GM12878 (cell line): ENCODE measurements around the gene ZNF202. TPM values are rescaled to one million over a fixed set of nuclear protein-coding genes. Genes with fewer than 3 reads are reported as not detected.

Experiments
- ATAC-seq: fragments of 200-7000 bp; cut with Tn5 transposase; 3 replicates; pipeline ENCODE4 v1.9.1; 2020; ENCODE audit warnings: mild to moderate bottlenecking, moderate library complexity
- BruUV-seq: library from RNA; stranded (reverse); fragments of 400-500 nt; replicated peaks from 2 replicates; lab custom pipeline; 2021; lab: Mats Ljungman, UMichigan
- CTCF ChIA-PET: fragments of 300-600 bp; sonication (Branson Sonifier 250); formaldehyde crosslinking; extraction: SDS; loops from one replicate; lab custom pipeline; 2021; ENCODE audit warnings: inconsistent platforms; lab: Yijun Ruan, JAX
- POLR2A ChIA-PET: fragments of 350-600 bp; formaldehyde crosslinking; extraction: SDS; loops from one replicate; lab custom pipeline; 2021; ENCODE audit warnings: inconsistent platforms; lab: Charles Lee
- RAD21 ChIA-PET: fragments of 300-600 bp; sonication (Branson Sonifier 250); formaldehyde crosslinking; loops from one replicate; lab custom pipeline; 2023; ENCODE audit warnings: antibody characterized with exemption; ENCODE audit not compliant: unreplicated experiment; lab: Charles Lee
- SMC1A ChIA-PET: fragments of 300-600 bp; sonication (Branson Sonifier 250); formaldehyde crosslinking; loops from one replicate; lab custom pipeline; 2023; ENCODE audit not compliant: unreplicated experiment, uncharacterized antibody; lab: Charles Lee
- DNase-seq: peaks from one replicate; pipeline ENCODE4 v3.0.0-alpha.2; 2011; ENCODE audit warnings: low read depth, low spot score
- FAIRE-seq: peaks from 3 replicates; lab custom pipeline; 2011; peaks lifted over from hg19 to GRCh38; lab: Jason Lieb, UNC
- H2AFZ ChIP-seq: 2 replicates; pipeline ENCODE4 v1.6.0; 2011; ENCODE audit warnings: low read depth, low read length, control low read depth; ENCODE audit not compliant: control insufficient read depth
- H3K27ac ChIP-seq: 2 replicates; pipeline ENCODE4 v1.5.1; 2011; ENCODE audit warnings: control low read depth; ENCODE audit not compliant: control insufficient read depth, insufficient read depth
- H3K27me3 ChIP-seq, 2 experiments: replicated peaks in 1 of 2; 2 replicates each; pipeline versions ENCODE4 v1.6.0 to v1.6.1; 2011; ENCODE audit warnings: low read length in 1 of 2; ENCODE audit not compliant: control insufficient read depth in 2 of 2, insufficient read depth in 2 of 2
- H3K36me3 ChIP-seq, 2 experiments: 2 replicates each; pipeline ENCODE4 v1.5.1; 2011; ENCODE audit warnings: low read length in 1 of 2; ENCODE audit not compliant: control insufficient read depth in 2 of 2, insufficient read depth in 2 of 2
- H3K4me1 ChIP-seq: 2 replicates; pipeline ENCODE4 v1.6.1; 2011; ENCODE audit warnings: mild to moderate bottlenecking, low read length, moderate library complexity, mixed read lengths; ENCODE audit not compliant: control insufficient read depth, insufficient read depth
- H3K4me2 ChIP-seq: 2 replicates; pipeline ENCODE4 v1.6.0; 2011; ENCODE audit warnings: control low read depth; ENCODE audit not compliant: control insufficient read depth, insufficient read depth
- H3K4me3 ChIP-seq: fragments of 200-600 bp; sonication (generic); 2 replicates; pipeline ENCODE4 v1.5.1; 2016
- H3K79me2 ChIP-seq: 2 replicates; pipeline ENCODE4 v1.6.0; 2011; ENCODE audit warnings: low read length; ENCODE audit not compliant: control insufficient read depth, insufficient read depth
- H3K9ac ChIP-seq: 2 replicates; pipeline ENCODE4 v1.8.0; 2011; ENCODE audit warnings: low read length, control low read depth, mixed read lengths; ENCODE audit not compliant: control insufficient read depth, insufficient read depth
- H3K9me3 ChIP-seq: replicated peaks from 3 replicates; pipeline ENCODE4 v1.5.1; 2011; ENCODE audit warnings: mild to moderate bottlenecking, low read length; ENCODE audit not compliant: control insufficient read depth, insufficient read depth
- H4K20me1 ChIP-seq: 2 replicates; pipeline ENCODE4 v1.6.0; 2011; ENCODE audit not compliant: control insufficient read depth, insufficient read depth
- BCL11A ChIP-seq: IDR thresholded peaks from 2 replicates; pipeline ENCODE4 v1.6.1; 2011; ENCODE audit warnings: low read depth, low read length
- BHLHE40 ChIP-seq, 2 experiments: fragments of 450-650 bp in 1 of 2; IDR thresholded peaks; 2 replicates each; pipeline ENCODE4 v1.6.1; 2011 to 2017; ENCODE audit warnings: low read depth in 2 of 2, borderline replicate concordance in 1 of 2, improper control_type of control experiment in 1 of 2, low read length in 1 of 2, mild to moderate bottlenecking in 1 of 2
- CTCF ChIP-seq, 3 experiments: IDR thresholded peaks in 2 of 3; conservative IDR thresholded peaks in 1 of 3; 2 replicates each; pipeline ENCODE4 v1.5.1; 2011; ENCODE audit warnings: low read depth in 3 of 3, low read length in 3 of 3, mild to moderate bottlenecking in 3 of 3, control low read depth in 2 of 3, moderate library complexity in 2 of 3, inconsistent platforms in 1 of 3, mixed read lengths in 1 of 3; ENCODE audit not compliant: control insufficient read depth in 2 of 3, insufficient read depth in 1 of 3; ENCODE audit errors: extremely low read depth in 1 of 3
- FOXK2 ChIP-seq: fragments of 450-650 bp; IDR thresholded peaks from 2 replicates; pipeline ENCODE4 v1.6.1; 2017; ENCODE audit warnings: mild to moderate bottlenecking, moderate library complexity
- NFXL1 ChIP-seq: fragments of 450-650 bp; IDR thresholded peaks from 2 replicates; pipeline ENCODE4 v1.6.1; 2017; ENCODE audit warnings: antibody characterized with exemption, mild to moderate bottlenecking, borderline replicate concordance
- NFYB ChIP-seq: IDR thresholded peaks from 2 replicates; pipeline ENCODE4 v1.6.1; 2011; ENCODE audit warnings: low read depth, mild to moderate bottlenecking, low read length, improper control_type of control experiment, moderate library complexity; ENCODE audit not compliant: insufficient read depth
- PAX5 ChIP-seq: IDR thresholded peaks from 2 replicates; pipeline ENCODE4 v1.6.1; 2011; ENCODE audit warnings: low read depth, low read length, borderline replicate concordance
- RUNX3 ChIP-seq: IDR thresholded peaks from 2 replicates; pipeline ENCODE4 v1.6.1; 2012; ENCODE audit warnings: low read length, inconsistent platforms
- SREBF1 ChIP-seq: IDR thresholded peaks from 2 replicates; pipeline ENCODE4 v1.6.1; 2012; ENCODE audit warnings: mild to moderate bottlenecking, low read length
- WGBS: methylation state at CpG from one replicate; pipeline ENCODE4 v1.1.6; 2016; ENCODE audit warnings: low lambda C conversion rate; ENCODE audit not compliant: insufficient replicate concordance, insufficient coverage; ENCODE audit errors: missing lambda C conversion rate; 5-methylcytosine and 5-hydroxymethylcytosine counted together
- in situ Hi-C: fragments of 300-500 bp; cut with MboI; formaldehyde crosslinking; loops from 9 replicates; pipeline ENCODE4 v1.14.3; 2018; ENCODE audit warnings: mixed read lengths
- intact Hi-C: fragments of 100-400 bp; cut with micrococcal nuclease; formaldehyde crosslinking; loops from one replicate; pipeline ENCODE4 v1.14.2; 2022; ENCODE audit not compliant: unreplicated experiment
- polyA plus RNA-seq, 11 experiments: library from polyadenylated mRNA; depleted of rRNA in 4 of 11; unstranded in 6 of 11; stranded (reverse) in 5 of 11; fragments of >200 nt; fragmentation: Nextera tagmentation in 4 of 11; fragmentation: Illumina TruSeq in 1 of 11; extraction: Ambion mirVana in 4 of 11; extraction: Trizol in 1 of 11; gene quantifications; 1 replicate in 1 of 11; 2 replicates in 10 of 11; pipeline versions ENCODE4 v1.2.1 to v1.2.3, GENCODE V29; 2011 to 2016; ENCODE audit warnings: inconsistent platforms in 2 of 11, missing spikeins in 2 of 11, low read depth in 1 of 11
- total RNA-seq, 4 experiments: library from RNA; depleted of rRNA in 3 of 4; stranded (reverse); fragments of >200 nt in 3 of 4; fragmentation: Illumina TruSeq in 1 of 4; extraction: Trizol in 1 of 4; gene quantifications; 2 replicates each; pipeline versions ENCODE4 v1.2.1 to v1.2.3, GENCODE V29; 2013 to 2021
- TF ChIP-seq, protein P1 (sequence below): fragments of 450-650 bp; formaldehyde crosslinking; IDR thresholded peaks from 2 replicates; pipeline ENCODE4 v1.5.0; 2022; ENCODE audit warnings: mild to moderate bottlenecking, missing genetic modification characterization
- TF ChIP-seq, protein P2 (sequence below): IDR thresholded peaks from 2 replicates; pipeline ENCODE4 v1.6.1; 2011; ENCODE audit warnings: low read depth, mild to moderate bottlenecking, low read length, moderate library complexity, borderline replicate concordance; ENCODE audit errors: extremely low read depth
- TF ChIP-seq, protein P3 (sequence below): IDR thresholded peaks from 2 replicates; pipeline ENCODE4 v1.6.1; 2011; ENCODE audit warnings: low read depth, low read length, improper control_type of control experiment, borderline replicate concordance

Gene ZNF202
- total and polyA plus RNA-seq, 10 of the 15 experiments (the other 5 are each of a cell fraction or from before 2014, with no cell fraction given), result 2.6 to 13.6 (median 12.2) TPM

- TF ChIP-seq, protein P1, sequence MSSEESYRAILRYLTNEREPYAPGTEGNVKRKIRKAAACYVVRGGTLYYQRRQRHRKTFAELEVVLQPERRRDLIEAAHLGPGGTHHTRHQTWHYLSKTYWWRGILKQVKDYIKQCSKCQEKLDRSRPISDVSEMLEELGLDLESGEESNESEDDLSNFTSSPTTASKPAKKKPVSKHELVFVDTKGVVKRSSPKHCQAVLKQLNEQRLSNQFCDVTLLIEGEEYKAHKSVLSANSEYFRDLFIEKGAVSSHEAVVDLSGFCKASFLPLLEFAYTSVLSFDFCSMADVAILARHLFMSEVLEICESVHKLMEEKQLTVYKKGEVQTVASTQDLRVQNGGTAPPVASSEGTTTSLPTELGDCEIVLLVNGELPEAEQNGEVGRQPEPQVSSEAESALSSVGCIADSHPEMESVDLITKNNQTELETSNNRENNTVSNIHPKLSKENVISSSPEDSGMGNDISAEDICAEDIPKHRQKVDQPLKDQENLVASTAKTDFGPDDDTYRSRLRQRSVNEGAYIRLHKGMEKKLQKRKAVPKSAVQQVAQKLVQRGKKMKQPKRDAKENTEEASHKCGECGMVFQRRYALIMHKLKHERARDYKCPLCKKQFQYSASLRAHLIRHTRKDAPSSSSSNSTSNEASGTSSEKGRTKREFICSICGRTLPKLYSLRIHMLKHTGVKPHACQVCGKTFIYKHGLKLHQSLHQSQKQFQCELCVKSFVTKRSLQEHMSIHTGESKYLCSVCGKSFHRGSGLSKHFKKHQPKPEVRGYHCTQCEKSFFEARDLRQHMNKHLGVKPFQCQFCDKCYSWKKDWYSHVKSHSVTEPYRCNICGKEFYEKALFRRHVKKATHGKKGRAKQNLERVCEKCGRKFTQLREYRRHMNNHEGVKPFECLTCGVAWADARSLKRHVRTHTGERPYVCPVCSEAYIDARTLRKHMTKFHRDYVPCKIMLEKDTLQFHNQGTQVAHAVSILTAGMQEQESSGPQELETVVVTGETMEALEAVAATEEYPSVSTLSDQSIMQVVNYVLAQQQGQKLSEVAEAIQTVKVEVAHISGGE, result no peak
- no peak for TF ChIP-seq NFXL1
- no peak for TF ChIP-seq PAX5
- TF ChIP-seq, protein P2, sequence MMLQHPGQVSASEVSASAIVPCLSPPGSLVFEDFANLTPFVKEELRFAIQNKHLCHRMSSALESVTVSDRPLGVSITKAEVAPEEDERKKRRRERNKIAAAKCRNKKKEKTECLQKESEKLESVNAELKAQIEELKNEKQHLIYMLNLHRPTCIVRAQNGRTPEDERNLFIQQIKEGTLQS, result no peak
- TF ChIP-seq SREBF1, result no peak
- TF ChIP-seq, all 136 proteins: peak for 0
Observed at GRCh38 chr11:123736769-123737168, 4.7 kb downstream of the ZNF202 start (continued).

- intact Hi-C loops, result no loop called here
- ChIA-PET POLR2A (no interaction called here), RAD21 (no interaction called here), CTCF (interaction anchor here (0.5 to 2.5 kb wide), 4 partner anchors 8 to 89 kb away, joined by 3 to 7 read pairs (median 4); no protein-coding TSS in a partner anchor), SMC1A (interaction anchor here (0.7 kb wide), 1 partner anchor 13 kb away, joined by 4 read pairs; no protein-coding TSS in a partner anchor)
- in situ Hi-C loops, result no loop called here
- Histone ChIP-seq H3K27ac (no peak overlapping the region), H3K4me3 (no peak overlapping the region), H3K4me2 (no peak overlapping the region), H3K9ac (no peak overlapping the region), H4K20me1 (no peaks in the 10 kb centered on the region), H3K9me3 (no peaks in the 10 kb centered on the region; the same call in 2 of the 3 replicates), H2AFZ (no peak overlapping the region), H3K79me2 (no peaks in the 10 kb centered on the region), H3K4me1 (no peaks in the 10 kb centered on the region), H3K36me3 (peaks cover 15 to 36% of the 10 kb centered on the region in 2 experiments), H3K27me3 (no peaks in the 10 kb centered on the region)
- FAIRE-seq (no peak), ATAC-seq (no peak), DNase-seq (no peak)
- TF ChIP-seq BHLHE40 (IDR thresholded peaks at IDR 0.05; ENCODE audit: borderline replicate concordance in 1 of 2, low read depth in 2 of 2, low read length in 1 of 2), result no peak
- no peak for TF ChIP-seq BCL11A
- no peak for TF ChIP-seq RUNX3
- TF ChIP-seq CTCF (IDR thresholded peaks at IDR 0.05 in 2 of 3, conservative IDR thresholded peaks at IDR 0.05 in 1 of 3; ENCODE audit: control insufficient read depth in 2 of 3, extremely low read depth in 1 of 3, insufficient read depth in 1 of 3, low read depth in 3 of 3, low read length in 3 of 3), result no peak
- TF ChIP-seq, protein P3, sequence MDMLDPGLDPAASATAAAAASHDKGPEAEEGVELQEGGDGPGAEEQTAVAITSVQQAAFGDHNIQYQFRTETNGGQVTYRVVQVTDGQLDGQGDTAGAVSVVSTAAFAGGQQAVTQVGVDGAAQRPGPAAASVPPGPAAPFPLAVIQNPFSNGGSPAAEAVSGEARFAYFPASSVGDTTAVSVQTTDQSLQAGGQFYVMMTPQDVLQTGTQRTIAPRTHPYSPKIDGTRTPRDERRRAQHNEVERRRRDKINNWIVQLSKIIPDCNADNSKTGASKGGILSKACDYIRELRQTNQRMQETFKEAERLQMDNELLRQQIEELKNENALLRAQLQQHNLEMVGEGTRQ, result no peak
- TF ChIP-seq FOXK2, result no peak
- no peak for TF ChIP-seq NFYB
- no TSS peak for BruUV-seq
- 89% methylated on average over 6 of the region's 8 CpGs for WGBS
Observed at GRCh38 chr11:123729602-123730001, 11.9 kb downstream of the ZNF202 start.
